Transverse colon (tissue), 4 donors: ENCODE measurements around the gene RNF103. TPM values are rescaled to one million over a fixed set of nuclear protein-coding genes. Genes with fewer than 3 reads are reported as not detected.

Source experiments
- DNase-seq: peaks from one replicate; pipeline ENCODE4 v3.0.0-alpha.2; 2019
- H3K27ac ChIP-seq, 4 donors: fragments of 200-600 bp; sonication (generic); 2 replicates each; pipeline ENCODE4 v1.5.1; 2016 to 2018; ENCODE audit warnings: inconsistent platforms in 4 of 4
- H3K27me3 ChIP-seq: fragments of 200-600 bp; sonication (generic); 2 replicates; pipeline ENCODE4 v1.5.1; 2017; ENCODE audit warnings: inconsistent platforms
- H3K36me3 ChIP-seq, 4 donors: fragments of 200-600 bp; sonication (generic); 2 replicates each; pipeline ENCODE4 v1.5.1; 2017 to 2019; ENCODE audit warnings: inconsistent platforms in 4 of 4
- H3K4me1 ChIP-seq, 4 donors: fragments of 200-600 bp; sonication (generic); 2 replicates each; pipeline ENCODE4 v1.5.1; 2017 to 2020; ENCODE audit warnings: inconsistent platforms in 4 of 4
- H3K4me3 ChIP-seq, 4 donors: fragments of 200-600 bp; sonication (generic); 1 replicate in 1 of 4; 2 replicates in 3 of 4; pipeline versions ENCODE4 v1.5.1 to v1.6.1; 2017 to 2019; ENCODE audit warnings: inconsistent platforms in 4 of 4
- H3K9me3 ChIP-seq, 2 donors: fragments of 200-600 bp; sonication (generic); 2 replicates each; pipeline ENCODE4 v1.5.1; 2017 to 2019; ENCODE audit warnings: inconsistent platforms in 2 of 2
- EP300 ChIP-seq: sonication (generic); formaldehyde crosslinking; IDR thresholded peaks from one replicate; pipeline ENCODE4 v1.6.1; 2017; ENCODE audit warnings: antibody characterized with exemption, low read depth
- POLR2A ChIP-seq: fragments of 450-650 bp; IDR thresholded peaks from one replicate; pipeline ENCODE4 v1.6.1; 2016; ENCODE audit warnings: antibody characterized with exemption, mild to moderate bottlenecking, moderate library complexity
- POLR2AphosphoS5 ChIP-seq, 3 donors: sonication (generic); formaldehyde crosslinking; IDR thresholded peaks; one replicate each; pipeline ENCODE4 v1.6.1; 2016; ENCODE audit warnings: antibody characterized with exemption in 3 of 3
- WGBS, 2 donors: methylation state at CpG; one replicate each; pipeline ENCODE4 v1.1.5; 2018; ENCODE audit warnings: low coverage in 1 of 2; 5-methylcytosine and 5-hydroxymethylcytosine counted together
- in situ Hi-C, 4 donors: fragments of 200-750 bp; cut with MboI; loops; one replicate each; pipeline versions ENCODE4 v1.15.0 to v1.15.1; 2017; ENCODE audit warnings: low sequenced_read_pairs in 3 of 4, low pct_ligation_motif_present in 1 of 4, low pct_unique_long_range_greater_than_20kb in 1 of 4
- intact Hi-C: fragments of 100-400 bp; cut with DNase I; formaldehyde crosslinking; loops from one replicate; pipeline ENCODE4 v1.15.1; 2023; ENCODE audit warnings: low total_unique reads
- total RNA-seq, 4 donors: library from RNA; depleted of rRNA; stranded (reverse); fragments of >200 nt; gene quantifications; one replicate each; pipeline ENCODE4 v1.1.0, GENCODE V29; 2016
- TF ChIP-seq, protein P1 (sequence below), 5 experiments: fragments of 200-600 bp in 3 of 5; fragments of 450-650 bp in 2 of 5; sonication (generic) in 3 of 5; IDR thresholded peaks; 1 replicate in 2 of 5; 2 replicates in 3 of 5; pipeline ENCODE4 v1.5.1; 2016 to 2017; ENCODE audit warnings: antibody characterized with exemption in 5 of 5, inconsistent platforms in 3 of 5, mild to moderate bottlenecking in 2 of 5, moderate library complexity in 1 of 5

RNF103 gene
- total RNA-seq, 4 donors from 2014 or later, result 47.0 to 114 (median 103) TPM

DNA sequence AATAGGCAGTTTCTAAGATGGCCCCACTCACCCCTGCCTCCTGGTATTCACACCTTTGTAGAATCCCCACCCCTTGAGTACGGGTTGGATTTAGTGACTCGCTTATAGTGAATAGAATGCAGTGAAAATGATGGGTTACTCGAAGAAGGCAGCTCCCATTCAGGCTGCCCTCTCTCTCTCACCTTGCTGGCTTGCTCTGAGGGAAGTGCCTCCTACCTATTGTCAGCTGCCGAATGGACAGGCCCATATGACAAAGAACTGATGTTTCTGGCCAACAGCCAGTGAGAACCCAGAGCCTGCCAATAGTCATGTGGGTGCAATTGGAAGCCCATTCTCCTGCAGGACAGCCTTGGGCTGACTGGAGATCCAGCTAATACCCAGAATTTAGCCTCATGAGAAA lies 22.1 kb upstream of the RNF103 start:
- peaks cover 0 to 3% of the 10 kb centered on the region in 2 donors for H3K9me3 ChIP-seq
- peaks cover 0 to 16% (median 11%) of the 10 kb centered on the region in 4 donors for H3K4me1 ChIP-seq
- intact Hi-C loops, result no loop called here
- in situ Hi-C loops, result no loop called here
- no peaks in the 10 kb centered on the region for H3K36me3 ChIP-seq
- no peaks in the 10 kb centered on the region for H3K27me3 ChIP-seq
- no peak overlapping the region for H3K27ac ChIP-seq
- TF ChIP-seq EP300 (no peak), POLR2A (no peak), POLR2AphosphoS5 (IDR thresholded peaks at IDR 0.05) (no peak)
- TF ChIP-seq, protein P1, sequence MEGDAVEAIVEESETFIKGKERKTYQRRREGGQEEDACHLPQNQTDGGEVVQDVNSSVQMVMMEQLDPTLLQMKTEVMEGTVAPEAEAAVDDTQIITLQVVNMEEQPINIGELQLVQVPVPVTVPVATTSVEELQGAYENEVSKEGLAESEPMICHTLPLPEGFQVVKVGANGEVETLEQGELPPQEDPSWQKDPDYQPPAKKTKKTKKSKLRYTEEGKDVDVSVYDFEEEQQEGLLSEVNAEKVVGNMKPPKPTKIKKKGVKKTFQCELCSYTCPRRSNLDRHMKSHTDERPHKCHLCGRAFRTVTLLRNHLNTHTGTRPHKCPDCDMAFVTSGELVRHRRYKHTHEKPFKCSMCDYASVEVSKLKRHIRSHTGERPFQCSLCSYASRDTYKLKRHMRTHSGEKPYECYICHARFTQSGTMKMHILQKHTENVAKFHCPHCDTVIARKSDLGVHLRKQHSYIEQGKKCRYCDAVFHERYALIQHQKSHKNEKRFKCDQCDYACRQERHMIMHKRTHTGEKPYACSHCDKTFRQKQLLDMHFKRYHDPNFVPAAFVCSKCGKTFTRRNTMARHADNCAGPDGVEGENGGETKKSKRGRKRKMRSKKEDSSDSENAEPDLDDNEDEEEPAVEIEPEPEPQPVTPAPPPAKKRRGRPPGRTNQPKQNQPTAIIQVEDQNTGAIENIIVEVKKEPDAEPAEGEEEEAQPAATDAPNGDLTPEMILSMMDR (IDR thresholded peaks at IDR 0.05), result no peak
- WGBS, 2 donors, result 96% methylated on average over 4 of the region's 4 CpGs; no CpG with 5 or more reads in 1 of the 2 donors
- DNase-seq, result no peak
- no peak overlapping the region for H3K4me3 ChIP-seq

DNA sequence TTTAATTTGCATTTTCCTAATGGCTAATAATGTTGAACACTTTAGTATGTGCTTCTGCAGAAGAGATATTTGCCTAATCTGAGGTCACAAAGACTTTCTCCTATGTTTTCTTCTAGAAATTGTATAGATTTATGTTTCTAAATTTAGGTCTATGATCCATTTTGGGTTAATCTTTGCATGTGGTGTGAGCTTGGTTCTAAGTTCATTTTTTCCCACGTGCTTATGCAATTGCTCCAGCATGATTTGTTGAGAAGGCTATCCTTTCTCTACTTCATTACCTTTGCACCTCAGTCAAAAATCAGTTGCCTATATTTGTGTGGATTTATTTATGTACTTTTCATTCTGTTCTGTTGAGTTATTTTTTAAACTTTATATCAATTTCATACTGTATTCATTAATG lies 15.0 kb upstream of the RNF103 start:
- no peaks in the 10 kb centered on the region for H3K36me3 ChIP-seq
- TF ChIP-seq EP300, result no peak
- no peak overlapping the region for H3K4me3 ChIP-seq
- no peaks in the 10 kb centered on the region for H3K27me3 ChIP-seq
- in situ Hi-C loops (no loop called here), intact Hi-C loops (no loop called here)
- no peak overlapping the region for H3K27ac ChIP-seq
- H3K4me1 ChIP-seq, result peaks cover 0 to 27% (median under 1%) of the 10 kb centered on the region in 4 donors
- H3K9me3 ChIP-seq, result peaks cover 0 to 9% of the 10 kb centered on the region in 2 donors
- no peak for DNase-seq
- 67 to 78% methylated on average over 1 of the region's 1 CpG for WGBS, 2 donors

DNA sequence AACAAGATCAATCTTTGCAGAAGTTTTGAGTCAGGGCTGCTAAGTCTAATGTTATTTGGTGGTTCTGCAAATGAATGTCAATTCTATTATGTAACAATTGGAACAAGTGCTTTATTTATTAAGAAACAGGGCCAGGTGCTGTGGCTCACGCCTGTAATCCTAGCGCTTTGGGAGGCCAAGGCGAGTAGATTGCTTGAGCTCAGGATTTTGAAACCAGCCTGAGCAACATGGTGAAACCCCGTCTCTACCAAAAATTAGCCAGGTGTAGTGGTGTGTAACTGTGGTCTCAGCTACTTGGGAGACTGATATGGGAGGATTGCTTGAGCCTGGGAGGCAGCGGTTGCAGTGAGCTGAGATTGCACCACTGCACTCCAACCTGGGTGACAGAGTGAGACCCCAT lies 13.2 kb upstream of the RNF103 start:
- WGBS, 2 donors, result 84% methylated on average over 5 of the region's 5 CpGs; no CpG with 5 or more reads in 1 of the 2 donors
- H3K27ac ChIP-seq, result no peak overlapping the region
- no peaks in the 10 kb centered on the region for H3K36me3 ChIP-seq

DNA sequence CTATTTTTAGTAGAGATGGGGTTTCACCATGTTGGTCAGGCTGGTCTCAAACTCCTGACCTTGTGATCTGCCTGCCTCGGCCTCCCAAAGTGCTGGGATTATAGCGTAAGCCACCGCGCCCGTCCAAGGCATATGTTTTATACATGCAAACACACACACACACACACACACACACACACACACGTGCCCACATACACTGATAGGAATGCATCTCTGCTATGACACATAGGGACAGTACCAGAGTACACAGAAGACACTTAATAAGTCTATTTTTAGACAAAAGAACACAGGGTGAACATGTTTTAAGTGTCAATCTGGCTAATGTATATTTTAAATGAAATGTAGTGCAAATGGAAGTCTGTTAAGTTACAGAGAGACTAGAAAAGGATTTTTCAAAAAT lies 10.7 kb upstream of the RNF103 start:
- 74 to 89% methylated on average over 4 to 6 of the region's 6 CpGs for WGBS, 2 donors
- peaks cover 0 to 68% (median 16%) of the 10 kb centered on the region in 4 donors for H3K4me1 ChIP-seq
- intact Hi-C loops, result no loop called here
- no peaks in the 10 kb centered on the region for H3K27me3 ChIP-seq
- H3K9me3 ChIP-seq, result no peaks in the 10 kb centered on the region
- DNase-seq, result no peak
- no peaks in the 10 kb centered on the region for H3K36me3 ChIP-seq
- H3K4me3 ChIP-seq, result no peak overlapping the region
- TF ChIP-seq POLR2A, result no peak
- TF ChIP-seq POLR2AphosphoS5 (IDR thresholded peaks at IDR 0.05), result no peak
- TF ChIP-seq, protein P1 (IDR thresholded peaks at IDR 0.05), result no peak
- no peak for TF ChIP-seq EP300
- H3K27ac ChIP-seq, result peak overlapping the region in 3 of 4 donors; percentile 84 to 90 (median 87)
- in situ Hi-C loops, result no loop called here

More for the DNA sequence above, 13.2 kb upstream of the RNF103 start:
- peaks cover 0 to 44% (median 13%) of the 10 kb centered on the region in 4 donors for H3K4me1 ChIP-seq
- H3K9me3 ChIP-seq, result peaks cover 0 to 9% of the 10 kb centered on the region in 2 donors
- in situ Hi-C loops, result no loop called here
- no peak for TF ChIP-seq POLR2A
- no peak for TF ChIP-seq POLR2AphosphoS5 (IDR thresholded peaks at IDR 0.05)
- no peak for TF ChIP-seq EP300
- TF ChIP-seq, protein P1 (IDR thresholded peaks at IDR 0.05), result no peak
- DNase-seq, result no peak
- no peak overlapping the region for H3K4me3 ChIP-seq
- intact Hi-C loops, result no loop called here
- no peaks in the 10 kb centered on the region for H3K27me3 ChIP-seq

DNA sequence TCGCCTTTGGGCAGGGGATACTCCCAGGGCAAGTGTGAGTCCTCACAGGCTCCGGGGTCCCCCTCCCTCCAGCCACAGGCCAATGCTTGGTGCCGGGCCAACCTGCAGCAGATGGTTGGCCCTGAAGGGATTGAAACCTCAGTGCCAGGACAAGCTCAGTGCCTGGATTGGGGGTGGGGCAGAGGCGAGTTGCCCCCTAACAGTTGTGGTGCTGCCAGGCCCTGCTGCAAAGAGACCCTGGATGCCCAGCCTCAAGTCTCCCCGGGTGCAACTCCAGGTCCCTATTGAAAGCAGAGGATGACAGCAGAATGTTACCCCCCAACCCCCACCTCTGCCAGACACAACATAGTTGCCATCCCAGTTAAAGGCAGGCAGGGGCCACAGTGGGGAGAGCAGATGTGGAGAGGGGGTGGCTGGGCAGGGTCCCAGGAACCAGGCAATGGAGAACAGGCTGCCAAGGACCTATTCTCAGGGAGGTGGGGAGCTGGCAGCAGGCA lies 9.5 kb upstream of the RNF103 start:
- intact Hi-C loops (no loop called here), in situ Hi-C loops (no loop called here)
- TF ChIP-seq, protein P1 (IDR thresholded peaks at IDR 0.05), result no peak
- TF ChIP-seq EP300, result no peak
- TF ChIP-seq POLR2A, result no peak
- TF ChIP-seq POLR2AphosphoS5 (IDR thresholded peaks at IDR 0.05), result no peak
- DNase-seq, result peak; percentile 35
- WGBS, 2 donors, result 57 to 80% methylated on average over 1 to 5 of the region's 5 CpGs
- no peaks in the 10 kb centered on the region for H3K36me3 ChIP-seq
- H3K27me3 ChIP-seq, result no peaks in the 10 kb centered on the region
- H3K4me3 ChIP-seq, result peak overlapping the region in 1 of 4 donors; percentile 7
- H3K27ac ChIP-seq, result peak overlapping the region; percentile 84 to 90 (median 86)
- no peaks in the 10 kb centered on the region for H3K9me3 ChIP-seq
- peaks cover 4 to 79% (median 22%) of the 10 kb centered on the region in 4 donors for H3K4me1 ChIP-seq
